HepG2 (cell line): ENCODE measurements around the gene TEX9. TPM values are rescaled to one million over a fixed set of nuclear protein-coding genes. Genes with fewer than 3 reads are reported as not detected.
"Not testable (repeated sequence)": the region's sequence is repeated elsewhere in the genome, so short reads cannot be mapped to it uniquely, and the experiment has no call there.

Source experiments
- ATAC-seq: fragments of 200-7000 bp; cut with Tn5 transposase; 3 replicates; pipeline ENCODE4 v1.9.1; 2020; ENCODE audit warnings: mild to moderate bottlenecking, moderate library complexity
- BruUV-seq: library from RNA; stranded (reverse); fragments of 400-500 nt; replicated peaks from 2 replicates; lab custom pipeline; 2021; lab: Mats Ljungman, UMichigan
- CTCF ChIA-PET: fragments of 300-600 bp; formaldehyde crosslinking; extraction: SDS; loops from one replicate; lab custom pipeline; 2021; ENCODE audit warnings: low total read pairs, inconsistent platforms, low intra/inter-chr PET ratio; lab: Yijun Ruan, JAX
- POLR2A ChIA-PET: fragments of 350-600 bp; sonication (Branson Sonifier 250); formaldehyde crosslinking; loops from one replicate; lab custom pipeline; 2020; ENCODE audit warnings: antibody characterized with exemption, inconsistent platforms; lab: Yijun Ruan, JAX
- DNase-seq: peaks from one replicate; pipeline ENCODE4 v3.0.0-alpha.2; 2015; ENCODE audit warnings: low spot score
- FAIRE-seq: peaks from 3 replicates; lab custom pipeline; 2011; peaks lifted over from hg19 to GRCh38; lab: Jason Lieb, UNC
- H2AFZ ChIP-seq: one replicate; pipeline ENCODE4 v1.6.1; 2011; ENCODE audit warnings: low read length, inconsistent platforms
- H3K27ac ChIP-seq: fragments of 300-600 bp; 3 replicates; pipeline ENCODE4 v1.8.0; 2011; ENCODE audit warnings: mixed run types, mild to moderate bottlenecking, mixed read lengths, low read length, inconsistent platforms; ENCODE audit not compliant: insufficient read depth; ENCODE audit errors: extremely low read length
- H3K27me3 ChIP-seq, 2 experiments: fragments of 200-600 bp in 1 of 2; 2 replicates in 1 of 2; 3 replicates in 1 of 2; pipeline versions ENCODE4 v1.6.0 to v1.8.0; 2011; ENCODE audit warnings: low read length in 2 of 2, mild to moderate bottlenecking in 2 of 2, moderate library complexity in 2 of 2, inconsistent platforms in 1 of 2; ENCODE audit not compliant: insufficient read depth in 2 of 2, control insufficient read depth in 1 of 2
- H3K36me3 ChIP-seq, 2 experiments: fragments of 200-600 bp in 1 of 2; replicated peaks in 1 of 2; 2 replicates in 1 of 2; 3 replicates in 1 of 2; pipeline versions ENCODE4 v1.5.1 to v1.8.0; 2011; ENCODE audit warnings: low read length in 2 of 2, inconsistent platforms in 1 of 2; ENCODE audit not compliant: insufficient read depth in 2 of 2, control insufficient read depth in 1 of 2
- H3K4me1 ChIP-seq: 2 replicates; pipeline ENCODE4 v1.5.1; 2012; ENCODE audit warnings: low read length, inconsistent platforms; ENCODE audit not compliant: insufficient read depth
- H3K4me2 ChIP-seq: 2 replicates; pipeline ENCODE4 v1.6.0; 2011; ENCODE audit warnings: low read depth, low read length, inconsistent platforms
- H3K4me3 ChIP-seq, 3 experiments: fragments of 200-600 bp in 1 of 3; sonication (generic), shearing (Covaris generic) in 1 of 3; replicated peaks in 1 of 3; 2 replicates each; pipeline ENCODE4 v1.5.1; 2011 to 2016; ENCODE audit warnings: low read length in 3 of 3, inconsistent platforms in 2 of 3, low read depth in 2 of 3, mild to moderate bottlenecking in 2 of 3, control low read depth in 1 of 3, mixed read lengths in 1 of 3; ENCODE audit not compliant: insufficient read depth in 1 of 3
- H3K79me2 ChIP-seq: one replicate; pipeline ENCODE4 v1.6.1; 2011; ENCODE audit warnings: low read length, inconsistent platforms; ENCODE audit not compliant: insufficient read depth
- H3K9ac ChIP-seq: 2 replicates; pipeline ENCODE4 v1.6.0; 2011; ENCODE audit warnings: mild to moderate bottlenecking, low read depth, low read length, inconsistent platforms; ENCODE audit not compliant: insufficient read depth
- H3K9me3 ChIP-seq: 2 replicates; pipeline ENCODE4 v1.5.1; 2012; ENCODE audit warnings: mild to moderate bottlenecking, low read length
- H4K20me1 ChIP-seq: 2 replicates; pipeline ENCODE4 v1.6.0; 2011; ENCODE audit warnings: inconsistent platforms, mild to moderate bottlenecking, low read length, moderate library complexity; ENCODE audit not compliant: insufficient read depth
- MAFK ChIP-seq, 2 experiments: IDR thresholded peaks in 1 of 2; conservative IDR thresholded peaks in 1 of 2; 2 replicates each; pipeline ENCODE4 v1.6.1; 2011; ENCODE audit warnings: improper control_type of control experiment in 2 of 2, low read length in 2 of 2
- TBP ChIP-seq: sonication (generic); formaldehyde crosslinking; IDR thresholded peaks from 2 replicates; pipeline ENCODE4 v1.5.0; 2020; ENCODE audit warnings: missing genetic modification reagents
- WGBS: methylation state at CpG from one replicate; pipeline ENCODE4 v1.1.6; 2017; ENCODE audit warnings: low lambda C conversion rate; 5-methylcytosine and 5-hydroxymethylcytosine counted together
- in situ Hi-C: cut with HindIII; loops from 2 replicates; pipeline ENCODE4 v1.10.0; 2017; ENCODE audit warnings: low pct_unique_long_range_greater_than_20kb; ENCODE audit not compliant: extremely low pct_ligation_motif_present
- intact Hi-C: fragments of 100-400 bp; cut with micrococcal nuclease; formaldehyde crosslinking; loops from one replicate; pipeline ENCODE4 v1.10.0; 2022; ENCODE audit not compliant: unreplicated experiment
- polyA plus RNA-seq, 8 experiments: library from polyadenylated mRNA; depleted of rRNA in 3 of 8; stranded (reverse) in 7 of 8; unstranded in 1 of 8; fragments of >200 nt; fragmentation: Illumina TruSeq in 4 of 8; extraction: Trizol in 4 of 8; gene quantifications; 2 replicates each; pipeline versions ENCODE4 v1.2.1 to v1.2.3, GENCODE V29; 2011 to 2016; ENCODE audit warnings: low read depth in 4 of 8, missing spikeins in 1 of 8, mixed read lengths in 1 of 8; ENCODE audit not compliant: insufficient read depth in 1 of 8
- total RNA-seq, 5 experiments: library from RNA; depleted of rRNA; stranded (reverse); fragments of >200 nt; fragmentation: Illumina TruSeq; extraction: Trizol; gene quantifications; 2 replicates each; pipeline ENCODE4 v1.2.3, GENCODE V29; 2016; ENCODE audit warnings: low read depth in 1 of 5
- TF ChIP-seq, protein P1 (sequence below): sonication (generic); formaldehyde crosslinking; IDR thresholded peaks from 2 replicates; pipeline ENCODE4 v1.5.0; 2020; ENCODE audit warnings: missing genetic modification reagents

Gene TEX9
- total and polyA plus RNA-seq, 2 of the 13 experiments (the other 11 are each of a cell fraction or from before 2014, with no cell fraction given): 0.82 to 6.9 TPM

DNA sequence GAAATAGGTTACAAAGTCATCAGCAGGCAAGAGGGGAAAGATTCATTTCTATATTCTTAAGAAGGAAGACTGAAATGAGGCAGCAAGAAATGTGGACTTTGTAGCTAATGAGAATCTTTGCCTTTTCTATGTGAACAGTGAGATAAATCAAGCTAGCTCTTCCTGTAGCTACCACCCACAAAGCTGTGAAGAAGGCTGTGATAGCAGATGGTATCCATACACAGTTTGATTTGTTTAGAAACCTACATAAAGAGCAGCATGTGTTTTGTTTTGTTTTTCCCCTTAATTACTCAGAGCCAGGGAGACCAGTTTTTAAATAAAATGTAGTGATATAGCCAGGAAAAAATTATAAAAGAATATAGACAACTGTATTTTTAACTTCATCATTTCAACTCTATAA is 45.5 kb downstream of the TEX9 start (continued):
- TF ChIP-seq, protein P1, sequence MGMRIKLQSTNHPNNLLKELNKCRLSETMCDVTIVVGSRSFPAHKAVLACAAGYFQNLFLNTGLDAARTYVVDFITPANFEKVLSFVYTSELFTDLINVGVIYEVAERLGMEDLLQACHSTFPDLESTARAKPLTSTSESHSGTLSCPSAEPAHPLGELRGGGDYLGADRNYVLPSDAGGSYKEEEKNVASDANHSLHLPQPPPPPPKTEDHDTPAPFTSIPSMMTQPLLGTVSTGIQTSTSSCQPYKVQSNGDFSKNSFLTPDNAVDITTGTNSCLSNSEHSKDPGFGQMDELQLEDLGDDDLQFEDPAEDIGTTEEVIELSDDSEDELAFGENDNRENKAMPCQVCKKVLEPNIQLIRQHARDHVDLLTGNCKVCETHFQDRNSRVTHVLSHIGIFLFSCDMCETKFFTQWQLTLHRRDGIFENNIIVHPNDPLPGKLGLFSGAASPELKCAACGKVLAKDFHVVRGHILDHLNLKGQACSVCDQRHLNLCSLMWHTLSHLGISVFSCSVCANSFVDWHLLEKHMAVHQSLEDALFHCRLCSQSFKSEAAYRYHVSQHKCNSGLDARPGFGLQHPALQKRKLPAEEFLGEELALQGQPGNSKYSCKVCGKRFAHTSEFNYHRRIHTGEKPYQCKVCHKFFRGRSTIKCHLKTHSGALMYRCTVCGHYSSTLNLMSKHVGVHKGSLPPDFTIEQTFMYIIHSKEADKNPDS: no peak

DNA sequence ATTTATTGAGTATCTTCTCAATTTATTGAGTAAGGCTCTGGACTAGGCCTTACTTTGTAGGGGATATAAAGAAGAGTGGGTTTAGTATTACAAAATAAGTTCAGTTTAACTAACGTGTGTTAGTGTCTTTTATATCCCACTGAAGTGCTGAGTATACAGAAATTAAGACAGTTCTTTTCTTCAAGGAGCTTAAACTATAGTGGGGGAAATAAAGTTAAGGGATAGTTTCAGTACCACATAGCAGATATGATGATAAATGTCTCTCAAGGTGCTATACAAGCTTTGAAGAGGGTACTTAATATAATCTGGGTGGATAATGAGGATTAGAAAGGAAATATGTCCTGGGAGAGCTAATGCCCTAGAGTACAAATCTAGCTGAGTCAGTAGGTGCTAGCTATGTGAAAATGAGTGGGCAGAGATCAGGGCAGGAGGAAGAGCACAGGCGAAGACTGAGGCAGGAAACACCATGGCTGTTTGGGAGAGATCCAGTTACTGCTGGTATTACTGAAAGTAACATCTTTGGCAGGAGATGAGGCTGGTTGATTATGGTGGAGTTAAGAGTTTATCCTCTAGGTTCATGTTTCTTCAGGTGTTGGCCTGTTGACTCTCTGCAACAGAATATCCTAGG is 46.0 kb downstream of the TEX9 start:
- H4K20me1 ChIP-seq: no peaks in the 10 kb centered on the region
- no peak overlapping the region for H3K9ac ChIP-seq
- in situ Hi-C loops (no loop called here), intact Hi-C loops (no loop called here)
- ChIA-PET POLR2A (no interaction called here), CTCF (no interaction called here)
- H3K4me1 ChIP-seq: no peaks in the 10 kb centered on the region
- H3K79me2 ChIP-seq: no peaks in the 10 kb centered on the region
- H3K27me3 ChIP-seq: no peaks in the 10 kb centered on the region
- no peaks in the 10 kb centered on the region for H3K9me3 ChIP-seq
- TF ChIP-seq TBP (CRISPR knock-in tag) (no peak), MAFK (conservative IDR thresholded peaks at IDR 0.05 in 1 of 2, IDR thresholded peaks at IDR 0.05 in 1 of 2; ENCODE audit: low read length in 2 of 2) (peak in 1 of 2 experiments; percentile 42; a peak in 2 of 4 replicates)
- no peak overlapping the region for H3K4me3 ChIP-seq
- H3K4me2 ChIP-seq: no peak overlapping the region
- no peak overlapping the region for H2AFZ ChIP-seq
- ATAC-seq (no peak), FAIRE-seq (no peak), DNase-seq (no peak)
- WGBS: 88% methylated on average over 2 of the region's 2 CpGs
- no peaks in the 10 kb centered on the region for H3K36me3 ChIP-seq
- no TSS peak for BruUV-seq
- no peak overlapping the region for H3K27ac ChIP-seq

DNA sequence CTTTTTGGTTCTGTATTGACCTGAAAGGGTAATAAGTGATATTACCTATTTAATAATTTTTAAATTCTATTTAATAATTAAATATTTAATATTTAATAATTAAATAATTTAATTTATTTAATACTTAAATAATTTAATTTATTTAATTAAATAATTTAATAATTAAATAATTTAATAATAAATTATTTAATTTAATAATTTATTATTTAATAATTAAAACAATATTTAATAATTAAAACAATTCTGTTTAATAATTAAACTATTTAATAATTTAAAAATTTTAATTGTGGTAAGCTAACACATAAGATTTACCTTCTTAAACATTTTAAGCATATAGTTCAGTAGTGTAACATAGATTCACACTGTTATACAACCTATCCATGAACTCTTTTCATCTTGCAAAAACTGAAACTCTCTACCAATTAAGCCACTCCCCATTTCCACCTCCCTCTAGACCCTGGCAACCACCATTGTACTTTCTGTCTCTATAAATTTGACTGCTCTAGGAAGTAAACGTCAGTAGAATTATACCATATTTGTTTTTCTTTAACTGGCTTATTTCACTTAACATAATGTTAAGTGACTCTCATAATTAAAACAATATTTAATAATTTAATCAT is 48.0 kb downstream of the TEX9 start:
- H3K36me3 ChIP-seq, H4K20me1 ChIP-seq, CTCF ChIA-PET, H3K9me3 ChIP-seq, H2AFZ ChIP-seq, H3K4me3 ChIP-seq, H3K9ac ChIP-seq, H3K79me2 ChIP-seq, intact Hi-C loops, BruUV-seq, POLR2A ChIA-PET, H3K27ac ChIP-seq, DNase-seq, H3K4me2 ChIP-seq, in situ Hi-C loops, H3K4me1 ChIP-seq, ATAC-seq, H3K27me3 ChIP-seq: not testable (repeated sequence)
- WGBS: 93% methylated on average over 1 of the region's 1 CpG
- FAIRE-seq: peak; percentile 56
